HG03196 (cell line): ENCODE data around the gene KRTAP19-8.

Experiments
- ATAC-seq: cut with Tn5 transposase; IDR thresholded peaks from one replicate; pipeline ENCODE4 v1.9.1; 2021; ENCODE audit not compliant: unreplicated experiment

Gene KRTAP19-8

DNA sequence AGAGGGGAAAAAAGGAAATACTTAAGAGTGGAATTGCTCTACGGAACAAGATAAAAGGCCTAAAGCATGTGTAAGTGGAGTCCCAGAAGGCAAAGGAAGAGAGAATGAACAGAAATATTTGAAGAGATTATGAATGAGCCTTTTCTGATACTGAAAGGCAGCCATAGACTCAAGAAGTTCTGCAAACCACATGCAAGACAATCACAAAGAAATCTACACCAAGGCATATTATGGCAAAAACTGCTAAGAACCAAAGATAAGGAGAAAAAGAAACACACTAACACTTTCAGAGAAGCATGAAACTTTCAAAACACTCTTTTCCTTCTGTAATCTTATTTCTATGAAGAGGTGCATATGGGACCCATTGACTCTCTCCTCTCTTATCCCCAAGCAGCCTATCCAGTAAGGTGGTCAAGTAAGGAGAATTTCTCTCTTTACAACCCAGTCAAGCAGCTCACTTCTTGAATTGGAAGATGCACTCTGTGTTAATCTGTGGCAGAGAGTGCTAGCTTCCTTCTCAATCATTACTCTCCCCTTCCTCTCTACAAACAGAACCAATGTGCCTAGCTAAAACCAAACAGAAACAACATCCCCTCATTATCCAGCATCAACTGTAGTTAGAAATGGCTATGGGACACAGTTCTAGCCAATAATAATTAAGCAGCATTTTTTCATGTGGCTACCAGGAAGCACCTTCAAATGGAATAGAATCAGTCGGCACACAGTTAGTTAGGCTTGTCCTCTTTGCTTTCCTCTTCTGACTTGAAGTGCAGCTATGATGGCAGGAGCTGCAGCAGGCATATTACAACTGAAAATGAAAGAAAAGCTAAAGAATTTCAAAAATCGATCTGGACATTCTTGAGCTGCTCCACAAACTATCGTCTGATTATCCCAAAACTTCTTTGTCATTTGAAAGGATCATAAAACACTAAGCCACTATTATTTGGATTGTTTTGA lies 25.9 kb downstream of the KRTAP19-8 start:
- ATAC-seq, result no peak

- ATAC-seq, result no peak
These were observed 26.9 kb downstream of the KRTAP19-8 start for GRCh38 chr21:31011412-31011811.

- ATAC-seq, result no peak
These were observed 29.9 kb downstream of the KRTAP19-8 start for GRCh38 chr21:31008355-31008754.

DNA sequence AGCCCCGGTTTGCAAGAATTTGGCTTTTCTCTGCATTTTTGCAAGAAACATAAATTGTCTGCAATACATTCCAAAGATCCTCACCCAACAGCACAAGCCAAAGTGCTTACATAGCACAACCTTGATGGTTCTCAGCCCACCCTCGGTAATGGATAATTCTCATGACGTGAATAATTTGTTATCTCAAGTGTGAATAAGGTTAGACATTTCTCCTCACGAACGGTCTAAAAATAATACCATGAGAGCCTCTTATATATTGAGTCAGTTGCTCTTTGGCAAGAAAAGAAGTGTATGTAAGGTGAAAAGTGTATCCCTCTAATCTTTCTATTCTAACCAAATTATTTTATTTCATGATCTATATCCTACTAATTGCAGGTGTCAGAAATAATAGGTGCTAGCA lies 33.3 kb downstream of the KRTAP19-8 start:
- ATAC-seq, result no peak

GRCh38 chr21:31003471-31003870 lies 34.8 kb downstream of the KRTAP19-8 start:
- ATAC-seq, result no peak

DNA sequence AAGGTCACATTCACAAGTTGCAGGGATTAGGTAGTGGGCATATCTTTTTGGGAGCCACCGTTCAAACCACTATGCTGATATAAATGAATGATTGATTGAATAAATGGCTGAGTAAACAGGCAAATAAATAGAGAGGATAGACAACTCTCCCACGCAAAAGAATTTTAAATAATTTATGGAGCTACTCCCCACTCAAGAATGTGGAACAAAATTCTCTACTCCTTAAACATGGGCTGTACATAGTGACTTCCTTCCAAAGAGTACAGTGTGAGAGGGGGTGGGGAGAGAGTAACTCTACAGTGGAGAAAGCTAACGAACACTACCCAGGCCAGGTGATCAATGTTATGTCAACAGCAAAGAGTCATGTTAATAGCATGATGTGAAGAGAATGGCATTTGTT lies 40.7 kb downstream of the KRTAP19-8 start:
- ATAC-seq, result no peak

DNA sequence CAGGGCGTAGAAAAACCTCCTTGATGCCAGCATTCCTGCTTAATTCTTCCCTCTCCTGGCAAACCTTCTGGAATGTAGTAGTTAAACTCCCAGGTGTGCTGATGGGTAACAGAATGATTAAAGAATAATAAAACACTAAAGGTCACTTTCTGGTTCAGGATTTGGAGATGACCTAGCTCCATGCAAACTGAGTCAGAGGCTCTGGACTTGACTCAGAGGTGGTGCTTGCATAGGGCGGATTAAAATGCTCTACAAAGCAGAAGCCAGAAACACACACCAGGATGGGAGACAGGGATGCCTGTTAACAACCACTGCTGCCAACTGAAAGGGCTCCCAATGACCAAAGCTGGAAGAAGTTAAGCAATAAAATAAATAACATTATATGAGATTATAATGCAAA lies 41.5 kb downstream of the KRTAP19-8 start:
- no peak for ATAC-seq

- no peak for ATAC-seq
These were observed 43.3 kb downstream of the KRTAP19-8 start for GRCh38 chr21:30994932-30995331.

DNA sequence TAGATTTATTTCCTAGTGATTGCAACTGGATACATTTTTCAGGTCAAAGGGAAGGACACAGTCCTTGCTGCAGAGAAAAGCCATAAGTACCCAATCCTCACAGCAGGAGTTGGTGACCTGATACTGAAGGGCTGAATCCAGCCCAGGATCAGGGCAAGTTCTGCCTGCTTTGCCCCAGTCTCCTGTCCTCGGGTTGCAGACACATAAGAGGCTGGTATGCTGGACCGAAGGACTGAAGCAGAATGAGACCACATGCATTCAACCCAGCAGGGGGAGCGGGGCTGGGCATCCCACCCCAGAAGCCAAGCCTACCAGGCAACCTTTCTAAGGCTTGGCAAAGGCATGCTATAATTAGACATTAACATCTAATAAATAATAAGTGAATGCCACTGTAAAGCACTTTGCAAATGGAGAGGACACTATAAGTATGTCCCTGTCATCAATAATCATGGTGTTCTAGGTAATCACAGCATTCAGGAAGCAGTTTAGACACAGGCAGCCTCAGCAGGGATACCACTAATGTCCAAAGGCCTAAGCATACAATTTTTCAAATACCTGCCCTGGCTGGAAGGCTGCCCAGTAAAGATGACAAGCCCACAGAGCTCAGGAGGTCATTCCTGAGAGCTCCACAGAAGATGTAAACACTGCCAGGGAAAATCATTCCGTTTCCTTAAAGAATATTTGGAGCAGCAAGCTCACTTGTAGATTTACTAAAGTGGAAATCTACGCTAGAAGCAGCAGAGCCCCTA lies 47.6 kb downstream of the KRTAP19-8 start:
- no peak for ATAC-seq

DNA sequence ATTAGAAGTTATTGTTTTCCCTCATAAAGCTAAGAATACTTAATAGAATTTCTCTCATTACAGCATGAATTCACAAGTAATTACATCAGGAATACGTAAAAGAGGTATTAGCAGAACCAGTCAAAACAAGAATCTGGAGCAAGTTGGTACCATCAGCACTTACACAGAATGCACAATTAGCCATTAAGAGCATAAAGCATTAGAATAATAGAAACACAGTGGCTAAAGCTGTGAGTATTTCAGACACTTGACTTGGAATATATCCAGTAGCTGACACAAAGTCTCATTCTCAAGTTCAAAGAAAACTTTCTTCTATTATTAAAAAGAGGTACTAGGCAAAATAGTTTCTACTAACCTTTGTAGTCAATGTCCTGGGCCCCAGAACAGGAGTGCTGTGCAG lies 49.6 kb downstream of the KRTAP19-8 start:
- ATAC-seq, result no peak
